Esophagus muscularis mucosa (tissue), 3 donors: Measurements from ENCODE around the gene MADD.

Experiments
- POLR2A ChIP-seq: fragments of 450-650 bp; IDR thresholded peaks from one replicate; pipeline ENCODE4 v1.6.1; 2017; ENCODE audit warnings: antibody characterized with exemption, moderate library complexity, mild to moderate bottlenecking, low read depth
- POLR2AphosphoS5 ChIP-seq, 2 donors: sonication (generic); formaldehyde crosslinking; IDR thresholded peaks; one replicate each; pipeline ENCODE4 v1.6.1; 2017; ENCODE audit warnings: antibody characterized with exemption in 2 of 2
- TF ChIP-seq, protein P1 (sequence below), 3 experiments: fragments of 200-600 bp in 2 of 3; fragments of 450-650 bp in 1 of 3; sonication (generic) in 2 of 3; IDR thresholded peaks; one replicate each; pipeline ENCODE4 v1.5.1; 2017 to 2019; ENCODE audit warnings: antibody characterized with exemption in 3 of 3, mild to moderate bottlenecking in 2 of 3, moderate library complexity in 1 of 3

DNA sequence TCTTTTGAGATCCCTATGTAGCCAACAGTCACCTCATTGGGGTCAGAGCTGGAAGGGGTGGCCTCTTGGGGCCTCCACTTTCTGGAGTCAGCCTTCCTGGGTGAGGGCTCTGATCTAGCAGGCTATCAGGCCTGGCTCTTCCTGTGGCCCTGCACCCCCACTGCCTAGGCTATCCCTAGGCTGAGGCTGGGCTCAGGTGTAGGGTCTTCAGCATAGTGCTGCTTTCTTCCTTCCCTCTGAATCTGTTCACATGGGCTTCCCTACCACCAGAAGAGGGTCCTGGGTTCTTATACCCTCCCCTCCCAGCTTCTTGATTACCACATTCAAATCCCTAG, 108.9 kb downstream of the MADD start:
- no peak for TF ChIP-seq POLR2A
- TF ChIP-seq POLR2AphosphoS5 (IDR thresholded peaks at IDR 0.05): no peak
- TF ChIP-seq, protein P1, sequence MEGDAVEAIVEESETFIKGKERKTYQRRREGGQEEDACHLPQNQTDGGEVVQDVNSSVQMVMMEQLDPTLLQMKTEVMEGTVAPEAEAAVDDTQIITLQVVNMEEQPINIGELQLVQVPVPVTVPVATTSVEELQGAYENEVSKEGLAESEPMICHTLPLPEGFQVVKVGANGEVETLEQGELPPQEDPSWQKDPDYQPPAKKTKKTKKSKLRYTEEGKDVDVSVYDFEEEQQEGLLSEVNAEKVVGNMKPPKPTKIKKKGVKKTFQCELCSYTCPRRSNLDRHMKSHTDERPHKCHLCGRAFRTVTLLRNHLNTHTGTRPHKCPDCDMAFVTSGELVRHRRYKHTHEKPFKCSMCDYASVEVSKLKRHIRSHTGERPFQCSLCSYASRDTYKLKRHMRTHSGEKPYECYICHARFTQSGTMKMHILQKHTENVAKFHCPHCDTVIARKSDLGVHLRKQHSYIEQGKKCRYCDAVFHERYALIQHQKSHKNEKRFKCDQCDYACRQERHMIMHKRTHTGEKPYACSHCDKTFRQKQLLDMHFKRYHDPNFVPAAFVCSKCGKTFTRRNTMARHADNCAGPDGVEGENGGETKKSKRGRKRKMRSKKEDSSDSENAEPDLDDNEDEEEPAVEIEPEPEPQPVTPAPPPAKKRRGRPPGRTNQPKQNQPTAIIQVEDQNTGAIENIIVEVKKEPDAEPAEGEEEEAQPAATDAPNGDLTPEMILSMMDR (IDR thresholded peaks at IDR 0.05): no peak
